CD4-positive, alpha-beta memory T cell (primary cell): ENCODE data around the gene COX7A2. TPM values are rescaled to one million over a fixed set of nuclear protein-coding genes. Genes with fewer than 3 reads are reported as not detected.

Experiments
- CTCF ChIA-PET: fragments of 350-600 bp; sonication (Branson Sonifier 250); formaldehyde crosslinking; loops from one replicate; lab custom pipeline; 2021; ENCODE audit warnings: inconsistent platforms; ENCODE audit not compliant: partially characterized antibody; lab: Charles Lee
- POLR2A ChIA-PET: fragments of 350-600 bp; sonication (Branson Sonifier 250); formaldehyde crosslinking; loops from one replicate; lab custom pipeline; 2021; ENCODE audit not compliant: partially characterized antibody; lab: Charles Lee
- DNase-seq, 5 donors: peaks; one replicate each; pipeline versions ENCODE4 v3.0.0 to v3.0.0-alpha.2; 2020 to 2022; ENCODE audit warnings: mixed read lengths in 1 of 5
- H3K27ac ChIP-seq: one replicate; pipeline ENCODE4 v1.7.0; 2013; ENCODE audit warnings: low read depth, low read length
- H3K27me3 ChIP-seq: 2 replicates; pipeline ENCODE4 v1.7.0; 2013; ENCODE audit warnings: mild to moderate bottlenecking, low read length, moderate library complexity; ENCODE audit not compliant: insufficient read depth
- H3K36me3 ChIP-seq: 2 replicates; pipeline ENCODE4 v1.7.0; 2013; ENCODE audit warnings: mild to moderate bottlenecking, low read length, moderate library complexity; ENCODE audit not compliant: insufficient read depth
- H3K4me1 ChIP-seq: 2 replicates; pipeline ENCODE4 v1.7.0; 2013; ENCODE audit warnings: mild to moderate bottlenecking, low read length, moderate library complexity; ENCODE audit not compliant: insufficient read depth
- H3K4me3 ChIP-seq, 2 donors: one replicate each; pipeline ENCODE4 v1.7.0; 2013; ENCODE audit warnings: low read length in 2 of 2, mild to moderate bottlenecking in 1 of 2
- H3K9me3 ChIP-seq, 2 donors: one replicate each; pipeline ENCODE4 v1.7.0; 2013; ENCODE audit warnings: low read length in 2 of 2, control low read depth in 1 of 2; ENCODE audit not compliant: control insufficient read depth in 1 of 2
- H3K27ac Mint-ChIP-seq, 7 donors: one replicate each; pipeline ENCODE4 v1.8.0; 2020 to 2021; ENCODE audit warnings: mixed read lengths in 7 of 7, mild to moderate bottlenecking in 6 of 7, inconsistent platforms in 3 of 7, moderate library complexity in 3 of 7
- H3K27me3 Mint-ChIP-seq, 2 donors: one replicate each; pipeline ENCODE4 v1.8.0; 2020 to 2021; ENCODE audit warnings: mixed read lengths in 2 of 2
- H3K36me3 Mint-ChIP-seq, 2 donors: one replicate each; pipeline ENCODE4 v1.8.0; 2020 to 2021; ENCODE audit warnings: mixed read lengths in 2 of 2, inconsistent platforms in 1 of 2, mild to moderate bottlenecking in 1 of 2
- H3K4me1 Mint-ChIP-seq, 4 donors: one replicate each; pipeline ENCODE4 v1.8.0; 2020 to 2021; ENCODE audit warnings: mixed read lengths in 4 of 4, mild to moderate bottlenecking in 1 of 4
- H3K4me3 Mint-ChIP-seq, 8 donors: one replicate each; pipeline ENCODE4 v1.8.0; 2020 to 2021; ENCODE audit warnings: mixed read lengths in 8 of 8, mild to moderate bottlenecking in 7 of 8, moderate library complexity in 6 of 8, inconsistent platforms in 3 of 8
- H3K9me3 Mint-ChIP-seq, 8 donors: one replicate each; pipeline ENCODE4 v1.8.0; 2020 to 2021; ENCODE audit warnings: mixed read lengths in 8 of 8, mild to moderate bottlenecking in 5 of 8, inconsistent platforms in 3 of 8, moderate library complexity in 1 of 8
- intact Hi-C: fragments of 100-400 bp; cut with micrococcal nuclease; formaldehyde crosslinking; loops from one replicate; pipeline ENCODE4 v1.15.1; 2023
- polyA plus RNA-seq, 2 donors: library from polyadenylated mRNA; unstranded; fragments of 300-500 nt; fragmentation: Illumina TruSeq; gene quantifications; one replicate each; pipeline ENCODE4 v1.2.3, GENCODE V29; 2021
- total RNA-seq, 2 experiments: library from RNA; stranded (reverse); gene quantifications; one replicate each; pipeline ENCODE4 v1.2.3, GENCODE V29; 2021

COX7A2 gene
- total RNA-seq, result 100 to 1,000 TPM; 188 to 201 TPM
- polyA plus RNA-seq, result 1,000 to 10,000 TPM in 1 of 2 donors, 100 to 1,000 TPM in 1; 809 to 1,007 TPM

- intact Hi-C loops, result loop anchor here (1.0 to 5.0 kb wide), 5 partner anchors 34 to 1721 kb away; partner anchors contain the start of genes EEF1A1, SENP6, SLC17A5 and TMEM30A
- CTCF ChIA-PET, result interaction anchor here (0.9 to 2.8 kb wide), 7 partner anchors 8 to 54 kb away, joined by 3 to 13 read pairs (median 4); partner anchors contain the start of gene TMEM30A
- H3K9me3 ChIP-seq, result no peaks in the 10 kb centered on the region
Observed at GRCh38 chr6:75243333-75244062, at the start of gene COX7A2. Gene COX7A2 (minus strand): TSS chr6:75243801. CDS start chr6:75243734, 67 bp downstream.

GRCh38 chr6:75292555-75292954 lies 49.0 kb upstream of the COX7A2 start:
- CTCF ChIA-PET, result no interaction called here
- H3K36me3 ChIP-seq, result no peaks in the 10 kb centered on the region
- POLR2A ChIA-PET, result no interaction called here
- H3K4me1 Mint-ChIP-seq, result peaks cover 5 to 11% (median 8%) of the 10 kb centered on the region in 4 donors
- no peak overlapping the region for H3K4me3 Mint-ChIP-seq
- no peaks in the 10 kb centered on the region for H3K9me3 ChIP-seq
- H3K4me1 ChIP-seq, result peaks cover 1% of the 10 kb centered on the region
- no peaks in the 10 kb centered on the region for H3K27me3 ChIP-seq
- H3K9me3 Mint-ChIP-seq, result no peaks in the 10 kb centered on the region
- no peak for DNase-seq
- H3K27me3 Mint-ChIP-seq, result no peaks in the 10 kb centered on the region
- peak overlapping the region in 1 of 7 donors; percentile 25 for H3K27ac Mint-ChIP-seq
- intact Hi-C loops, result no loop called here
- peaks cover 3 to 6% of the 10 kb centered on the region in 2 donors for H3K36me3 Mint-ChIP-seq
- H3K27ac ChIP-seq, result no peak overlapping the region
- H3K4me3 ChIP-seq, result no peak overlapping the region

More at GRCh38 chr6:75243333-75244062, at the start of gene COX7A2:
- H3K27ac ChIP-seq, result peak within 1 kb of the TSS; percentile 96
- peak within 1 kb of the TSS; percentile 90 to 93 for H3K4me3 ChIP-seq
- Mint-ChIP-seq H3K27me3 (peaks cover 4 to 9% of the 10 kb centered on the region in 2 donors), H3K9me3 (peaks cover 0 to 3% (median 0%) of the 10 kb centered on the region in 8 donors), H3K4me1 (peaks cover 14 to 47% (median 24%) of the 10 kb centered on the region in 4 donors), H3K36me3 (peaks cover 17 to 32% of the 10 kb centered on the region in 2 donors), H3K4me3 (peak within 1 kb of the TSS; percentile 96 to 99 (median 98)), H3K27ac (peak within 1 kb of the TSS; percentile 91 to 100 (median 99))
- POLR2A ChIA-PET, result interaction anchor here (0.8 to 2.6 kb wide), 16 partner anchors 9 to 1934 kb away, joined by 3 to 44 read pairs (median 4); partner anchors contain the start of genes EEF1A1, MTO1, SENP6 and SLC17A5
- DNase-seq, result peak; percentile 84 to 92 (median 87)
- no peaks in the 10 kb centered on the region for H3K27me3 ChIP-seq
- H3K4me1 ChIP-seq, result peaks cover 24% of the 10 kb centered on the region
- H3K36me3 ChIP-seq, result peaks cover 8% of the 10 kb centered on the region

GRCh38 chr6:75291744-75292143 lies 48.1 kb upstream of the COX7A2 start:
- intact Hi-C loops, result no loop called here
- no peak overlapping the region for H3K27ac ChIP-seq
- no peaks in the 10 kb centered on the region for H3K36me3 ChIP-seq
- ChIA-PET POLR2A (no interaction called here), CTCF (no interaction called here)
- no peaks in the 10 kb centered on the region for H3K9me3 Mint-ChIP-seq
- no peak overlapping the region for H3K4me3 ChIP-seq
- H3K27me3 Mint-ChIP-seq, result no peaks in the 10 kb centered on the region
- no peaks in the 10 kb centered on the region for H3K9me3 ChIP-seq
- H3K4me3 Mint-ChIP-seq, result no peak overlapping the region
- H3K27me3 ChIP-seq, result no peaks in the 10 kb centered on the region
- peaks cover 10% of the 10 kb centered on the region for H3K4me1 ChIP-seq
- H3K27ac Mint-ChIP-seq, result no peak overlapping the region
- peaks cover 5 to 19% (median 14%) of the 10 kb centered on the region in 4 donors for H3K4me1 Mint-ChIP-seq
- peaks cover 3 to 6% of the 10 kb centered on the region in 2 donors for H3K36me3 Mint-ChIP-seq
- DNase-seq, result no peak

GRCh38 chr6:75291331-75291730 lies 47.7 kb upstream of the COX7A2 start:
- H3K4me1 Mint-ChIP-seq, result peaks cover 5 to 22% (median 18%) of the 10 kb centered on the region in 4 donors
- POLR2A ChIA-PET, result no interaction called here
- no peaks in the 10 kb centered on the region for H3K27me3 Mint-ChIP-seq
- H3K4me3 ChIP-seq, result no peak overlapping the region
- H3K9me3 ChIP-seq, result no peaks in the 10 kb centered on the region
- peaks cover 3 to 6% of the 10 kb centered on the region in 2 donors for H3K36me3 Mint-ChIP-seq
- peaks cover 14% of the 10 kb centered on the region for H3K4me1 ChIP-seq
- H3K27ac Mint-ChIP-seq, result peak overlapping the region in 1 of 7 donors; percentile 48
- H3K36me3 ChIP-seq, result no peaks in the 10 kb centered on the region
- intact Hi-C loops, result no loop called here
- H3K4me3 Mint-ChIP-seq, result no peak overlapping the region
- no peak for DNase-seq
- H3K9me3 Mint-ChIP-seq, result no peaks in the 10 kb centered on the region
- CTCF ChIA-PET, result no interaction called here
- no peaks in the 10 kb centered on the region for H3K27me3 ChIP-seq
- H3K27ac ChIP-seq, result no peak overlapping the region

GRCh38 chr6:75290136-75290945 lies 46.7 kb upstream of the COX7A2 start:
- Mint-ChIP-seq H3K4me3 (peak overlapping the region in 1 of 8 donors; percentile 45), H3K4me1 (peaks cover 5 to 24% (median 20%) of the 10 kb centered on the region in 4 donors), H3K36me3 (peaks cover 3 to 6% of the 10 kb centered on the region in 2 donors), H3K27ac (no peak overlapping the region), H3K27me3 (no peaks in the 10 kb centered on the region), H3K9me3 (no peaks in the 10 kb centered on the region)
- Histone ChIP-seq H3K9me3 (no peaks in the 10 kb centered on the region), H3K27me3 (no peaks in the 10 kb centered on the region), H3K4me3 (no peak overlapping the region), H3K36me3 (no peaks in the 10 kb centered on the region), H3K4me1 (peaks cover 24% of the 10 kb centered on the region), H3K27ac (no peak overlapping the region)
- CTCF ChIA-PET, result interaction anchor here (0.7 kb wide), 1 partner anchor 383 kb away, joined by 3 read pairs; no protein-coding TSS in a partner anchor
- no peak for DNase-seq
- POLR2A ChIA-PET, result no interaction called here
- intact Hi-C loops, result no loop called here

- H3K9me3 ChIP-seq, result no peaks in the 10 kb centered on the region
- Mint-ChIP-seq H3K9me3 (no peaks in the 10 kb centered on the region), H3K36me3 (peaks cover 3 to 6% of the 10 kb centered on the region in 2 donors), H3K27ac (peak overlapping the region in 1 of 7 donors; percentile 86), H3K27me3 (no peaks in the 10 kb centered on the region), H3K4me3 (no peak overlapping the region), H3K4me1 (peaks cover 5 to 24% (median 20%) of the 10 kb centered on the region in 4 donors)
- DNase-seq, result no peak
- H3K4me3 ChIP-seq, result no peak overlapping the region
- ChIA-PET CTCF (interaction anchor here (0.7 to 1.1 kb wide), 2 partner anchors 9 to 21 kb away, joined by 3 read pairs; no protein-coding TSS in a partner anchor), POLR2A (no interaction called here)
- no peaks in the 10 kb centered on the region for H3K27me3 ChIP-seq
- no peak overlapping the region for H3K27ac ChIP-seq
- peaks cover 32% of the 10 kb centered on the region for H3K4me1 ChIP-seq
- no peaks in the 10 kb centered on the region for H3K36me3 ChIP-seq
- intact Hi-C loops, result loop anchor here (10.0 kb wide), 1 partner anchor 457 kb away; the partner anchor contains the start of gene MYO6
Observed at GRCh38 chr6:75288023-75288422, 44.4 kb upstream of the COX7A2 start.
